Stomach (tissue), 4 donors: ENCODE measurements around the gene ZNF397.

Experiments
- CTCF ChIP-seq, 7 experiments: fragments of 450-650 bp in 4 of 7; fragments of 200-600 bp in 3 of 7; sonication (generic) in 3 of 7; IDR thresholded peaks; one replicate each; pipeline ENCODE4 v1.5.1; 2016 to 2019; ENCODE audit warnings: antibody characterized with exemption in 7 of 7, control low read depth in 2 of 7, mild to moderate bottlenecking in 1 of 7
- EP300 ChIP-seq: sonication (generic); formaldehyde crosslinking; IDR thresholded peaks from one replicate; pipeline ENCODE4 v1.6.1; 2017; ENCODE audit warnings: antibody characterized with exemption
- POLR2A ChIP-seq, 4 donors: fragments of 450-650 bp; IDR thresholded peaks; one replicate each; pipeline ENCODE4 v1.6.1; 2016; ENCODE audit warnings: antibody characterized with exemption in 4 of 4, control low read depth in 2 of 4, mild to moderate bottlenecking in 1 of 4, moderate library complexity in 1 of 4
- POLR2AphosphoS5 ChIP-seq, 3 donors: sonication (generic); formaldehyde crosslinking; IDR thresholded peaks; one replicate each; pipeline ENCODE4 v1.6.1; 2016; ENCODE audit warnings: antibody characterized with exemption in 3 of 3

DNA sequence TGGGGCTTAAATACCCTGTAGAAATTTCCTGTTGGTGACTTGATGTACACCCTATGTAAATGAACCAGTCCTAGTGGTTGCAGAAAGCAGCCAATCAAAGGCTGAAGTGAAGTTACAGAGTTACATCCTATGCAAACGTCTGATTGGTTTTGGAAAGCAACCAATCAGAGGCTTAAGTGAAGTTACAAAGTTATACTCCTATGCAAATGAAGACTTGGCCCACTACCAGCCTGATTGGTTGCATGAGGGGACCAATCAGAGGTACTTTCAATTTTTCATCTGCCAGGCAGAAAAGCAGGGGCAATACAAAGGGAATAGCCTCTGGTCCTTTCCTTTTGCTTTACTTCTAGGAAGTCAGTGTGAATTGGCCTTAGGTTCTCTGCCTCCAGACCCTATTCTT lies 13.6 kb upstream of the ZNF397 start:
- TF ChIP-seq CTCF (IDR thresholded peaks at IDR 0.05): no peak
- no peak for TF ChIP-seq POLR2A (IDR thresholded peaks at IDR 0.05)
- TF ChIP-seq EP300: no peak
- TF ChIP-seq POLR2AphosphoS5 (IDR thresholded peaks at IDR 0.05): no peak
